ENCODE measurements around the gene PPP2R2D.
"Not testable (repeated sequence)": the region's sequence is repeated elsewhere in the genome, so short reads cannot be mapped to it uniquely, and the experiment has no call there.

The PPP2R2D gene

GRCh38 chr10:131980761-131981428, 80.1 kb downstream of the PPP2R2D start:
- TF ChIP-seq CTCF (IDR thresholded peaks at IDR 0.05; ENCODE audit: low read depth, low read length) = no peak
- peak overlapping the region; percentile 95 for H3K4me3 ChIP-seq (ENCODE audit: low read depth, low read length)

- peak within 1 kb of the TSS; percentile 95 for H3K4me3 ChIP-seq (ENCODE audit: low read depth, low read length)
- no peak for TF ChIP-seq CTCF (IDR thresholded peaks at IDR 0.05; ENCODE audit: low read depth, low read length)
Measured at GRCh38 chr10:131981429-131982184, 80.8 kb downstream of the PPP2R2D start, which contains the start of gene BNIP3. Gene BNIP3, minus strand, starts transcription at chr10:131981923. Its CDS starts 117 bp downstream, at chr10:131981806.

GRCh38 chr10:131982185-131982756, 81.5 kb downstream of the PPP2R2D start:
- TF ChIP-seq CTCF (IDR thresholded peaks at IDR 0.05; ENCODE audit: low read depth, low read length) = no peak
- H3K4me3 ChIP-seq (ENCODE audit: low read depth, low read length) = peak overlapping the region; percentile 66

- peak overlapping the region; percentile 66 for H3K4me3 ChIP-seq (ENCODE audit: low read depth, low read length)
- TF ChIP-seq CTCF (IDR thresholded peaks at IDR 0.05; ENCODE audit: low read depth, low read length) = no peak
Measured at GRCh38 chr10:131982796-131983195, 82.0 kb downstream of the PPP2R2D start.

- TF ChIP-seq CTCF (IDR thresholded peaks at IDR 0.05; ENCODE audit: low read depth, low read length) = no peak
- no peak overlapping the region for H3K4me3 ChIP-seq (ENCODE audit: low read depth, low read length)
Measured at GRCh38 chr10:131983780-131984179, 83.0 kb downstream of the PPP2R2D start.

GRCh38 chr10:131986851-131987250, 86.0 kb downstream of the PPP2R2D start:
- H3K4me3 ChIP-seq (ENCODE audit: low read depth, low read length) = not testable (repeated sequence)

- H3K4me3 ChIP-seq (ENCODE audit: low read depth, low read length) = not testable (repeated sequence)
Measured at GRCh38 chr10:131987301-131987700, 86.5 kb downstream of the PPP2R2D start.

GRCh38 chr10:131987786-131988185, 87.0 kb downstream of the PPP2R2D start:
- not testable (repeated sequence) for H3K4me3 ChIP-seq (ENCODE audit: low read depth, low read length)

All from WI38 (cell line).